K562 (cell line): ENCODE results near the gene FAM171A1. TPM values are rescaled to one million over a fixed set of nuclear protein-coding genes. Genes with fewer than 3 reads are reported as not detected.

ENCODE experiments used
- ARNT ChIP-seq, 2 experiments: fragments of 450-650 bp; IDR thresholded peaks; 2 replicates each; pipeline ENCODE4 v1.6.1; 2016; ENCODE audit warnings: mild to moderate bottlenecking in 1 of 2
- ATF1 ChIP-seq, 2 experiments: fragments of 450-650 bp in 1 of 2; IDR thresholded peaks; 2 replicates each; pipeline ENCODE4 v1.6.1; 2016; ENCODE audit warnings: missing compliant biosample characterization in 1 of 2, missing genetic modification characterization in 1 of 2
- E2F4 ChIP-seq: sonication (generic); formaldehyde crosslinking; IDR thresholded peaks from 2 replicates; pipeline ENCODE4 v1.8.0; 2022; ENCODE audit warnings: mild to moderate bottlenecking, low read depth, missing genetic modification reagents
- EP300 ChIP-seq: IDR thresholded peaks from 2 replicates; pipeline ENCODE4 v1.6.1; 2012; ENCODE audit warnings: low read length, improper control_type of control experiment
- EP400 ChIP-seq: fragments of 450-650 bp; IDR thresholded peaks from 2 replicates; pipeline ENCODE4 v1.6.1; 2017; ENCODE audit warnings: antibody characterized with exemption, mild to moderate bottlenecking, moderate library complexity
- MEF2D ChIP-seq: conservative IDR thresholded peaks from 2 replicates; pipeline ENCODE4 v1.6.1; 2016; ENCODE audit warnings: low read depth, missing genetic modification characterization, missing compliant biosample characterization
- POU5F1 ChIP-seq: fragments of 150-350 bp; IDR thresholded peaks from 2 replicates; pipeline ENCODE4 v1.6.1; 2014; ENCODE audit warnings: borderline replicate concordance, low read length, low read depth, mild to moderate bottlenecking; ENCODE audit not compliant: partially characterized antibody
- RBBP5 ChIP-seq: fragments of 200-600 bp; sonication (generic); IDR thresholded peaks from 2 replicates; pipeline ENCODE4 v1.6.1; 2012; ENCODE audit warnings: borderline replicate concordance, mild to moderate bottlenecking, low read length, control low read depth, inconsistent platforms; ENCODE audit not compliant: insufficient read depth, poor library complexity, severe bottlenecking
- RBM15 ChIP-seq: fragments of 200-400 bp; formaldehyde crosslinking; IDR thresholded peaks from 2 replicates; pipeline ENCODE4 v1.6.1; 2018; ENCODE audit warnings: mild to moderate bottlenecking, low read length, moderate library complexity; ENCODE audit not compliant: insufficient read depth
- SETDB1 ChIP-seq: IDR thresholded peaks from one replicate; pipeline ENCODE4 v1.6.1; 2012; ENCODE audit warnings: low read length, control low read depth, inconsistent platforms
- SNRNP70 ChIP-seq: fragments of 200-400 bp; formaldehyde crosslinking; optimal IDR thresholded peaks from 2 replicates; pipeline ENCODE3; 2017; ENCODE audit warnings: low read depth, low read length
- ZBTB8A ChIP-seq: fragments of 450-650 bp; IDR thresholded peaks from 2 replicates; pipeline ENCODE4 v1.6.1; 2018; ENCODE audit warnings: mild to moderate bottlenecking, moderate library complexity; ENCODE audit not compliant: partially characterized antibody
- ZEB2 ChIP-seq: fragments of 450-650 bp; IDR thresholded peaks from 2 replicates; pipeline ENCODE4 v1.6.1; 2016
- ZNF217 ChIP-seq: sonication (generic); formaldehyde crosslinking; IDR thresholded peaks from 2 replicates; pipeline ENCODE4 v1.8.0; 2022; ENCODE audit warnings: mild to moderate bottlenecking, missing genetic modification reagents
- ZNF609 ChIP-seq: sonication (generic); formaldehyde crosslinking; IDR thresholded peaks from 2 replicates; pipeline ENCODE4 v1.8.1; 2023; ENCODE audit warnings: missing genetic modification reagents, mild to moderate bottlenecking, borderline replicate concordance
- polyA plus RNA-seq, 8 experiments: library from polyadenylated mRNA; depleted of rRNA in 4 of 8; stranded (reverse) in 5 of 8; unstranded in 3 of 8; fragments of >200 nt; fragmentation: Nextera tagmentation in 2 of 8; fragmentation: Illumina TruSeq in 1 of 8; extraction: Ambion mirVana in 2 of 8; extraction: Trizol in 1 of 8; gene quantifications; 2 replicates each; pipeline versions ENCODE4 v1.2.1 to v1.2.3, GENCODE V29; 2011 to 2014; ENCODE audit warnings: inconsistent platforms in 1 of 8, missing spikeins in 1 of 8
- total RNA-seq, 7 experiments: library from RNA; depleted of rRNA in 6 of 7; stranded (reverse); fragments of >200 nt in 6 of 7; fragmentation: Illumina TruSeq in 2 of 7; extraction: Trizol in 2 of 7; gene quantifications; 2 replicates each; pipeline versions ENCODE4 v1.2.1 to v1.2.3, GENCODE V29; 2011 to 2021; ENCODE audit warnings: low replicate concordance in 1 of 7
- TF ChIP-seq, protein P1 (sequence below): fragments of 450-650 bp; IDR thresholded peaks from 2 replicates; pipeline ENCODE4 v1.6.1; 2017; ENCODE audit warnings: mild to moderate bottlenecking, moderate library complexity
- TF ChIP-seq, protein P2 (sequence below): fragments of 450-650 bp; formaldehyde crosslinking; IDR thresholded peaks from 2 replicates; pipeline ENCODE4 v1.4.0; 2020; ENCODE audit warnings: mild to moderate bottlenecking, moderate library complexity

Gene FAM171A1
- total and polyA plus RNA-seq, 9 of the 15 experiments (the other 6 are each of a cell fraction or from before 2014, with no cell fraction given): 0.51 to 8.2 (median 4.8) TPM

- no peak for TF ChIP-seq ZNF609
- peak in 1 of 2 experiments; percentile 32; a peak in 1 of 4 replicates for TF ChIP-seq ARNT (IDR thresholded peaks at IDR 0.05)
- peak; percentile 39; the same call in 1 of the 2 replicates for TF ChIP-seq ZEB2
- no peak for TF ChIP-seq ZBTB8A
- TF ChIP-seq, protein P1, sequence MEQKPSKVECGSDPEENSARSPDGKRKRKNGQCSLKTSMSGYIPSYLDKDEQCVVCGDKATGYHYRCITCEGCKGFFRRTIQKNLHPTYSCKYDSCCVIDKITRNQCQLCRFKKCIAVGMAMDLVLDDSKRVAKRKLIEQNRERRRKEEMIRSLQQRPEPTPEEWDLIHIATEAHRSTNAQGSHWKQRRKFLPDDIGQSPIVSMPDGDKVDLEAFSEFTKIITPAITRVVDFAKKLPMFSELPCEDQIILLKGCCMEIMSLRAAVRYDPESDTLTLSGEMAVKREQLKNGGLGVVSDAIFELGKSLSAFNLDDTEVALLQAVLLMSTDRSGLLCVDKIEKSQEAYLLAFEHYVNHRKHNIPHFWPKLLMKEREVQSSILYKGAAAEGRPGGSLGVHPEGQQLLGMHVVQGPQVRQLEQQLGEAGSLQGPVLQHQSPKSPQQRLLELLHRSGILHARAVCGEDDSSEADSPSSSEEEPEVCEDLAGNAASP: no peak
- TF ChIP-seq, protein P2, sequence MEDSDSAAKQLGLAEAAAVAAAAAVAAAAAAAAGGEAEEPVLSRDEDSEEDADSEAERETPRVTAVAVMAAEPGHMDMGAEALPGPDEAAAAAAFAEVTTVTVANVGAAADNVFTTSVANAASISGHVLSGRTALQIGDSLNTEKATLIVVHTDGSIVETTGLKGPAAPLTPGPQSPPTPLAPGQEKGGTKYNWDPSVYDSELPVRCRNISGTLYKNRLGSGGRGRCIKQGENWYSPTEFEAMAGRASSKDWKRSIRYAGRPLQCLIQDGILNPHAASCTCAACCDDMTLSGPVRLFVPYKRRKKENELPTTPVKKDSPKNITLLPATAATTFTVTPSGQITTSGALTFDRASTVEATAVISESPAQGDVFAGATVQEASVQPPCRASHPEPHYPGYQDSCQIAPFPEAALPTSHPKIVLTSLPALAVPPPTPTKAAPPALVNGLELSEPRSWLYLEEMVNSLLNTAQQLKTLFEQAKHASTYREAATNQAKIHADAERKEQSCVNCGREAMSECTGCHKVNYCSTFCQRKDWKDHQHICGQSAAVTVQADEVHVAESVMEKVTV (CRISPR knock-in tag): no peak
- TF ChIP-seq POU5F1: no peak
- no peak for TF ChIP-seq RBBP5
- TF ChIP-seq ATF1 (CRISPR knock-in tag; IDR thresholded peaks at IDR 0.05): no peak
- 0 out of 2 replicates have a peak, but pooled peaks have one; percentile 36 for TF ChIP-seq ATF1 (tag; IDR thresholded peaks at IDR 0.05)
- TF ChIP-seq E2F4 (CRISPR knock-in tag): no peak
- TF ChIP-seq MEF2D (tag): 0 out of 2 replicates have a peak, but pooled peaks have one; percentile 47
- TF ChIP-seq EP400: peak; percentile 54; the same call in 1 of the 2 replicates
- TF ChIP-seq ZNF217: no peak
- no peak for TF ChIP-seq RBM15
- no peak for TF ChIP-seq SNRNP70
- peak; percentile 80 for TF ChIP-seq EP300
- TF ChIP-seq SETDB1: no peak
These were observed 188.4 kb downstream of the FAM171A1 start (continued) for GRCh38 chr10:15182540-15183207.
